Progenitor cell of endocrine pancreas (in vitro differentiated cells): ENCODE results near the gene AICDA. TPM values are rescaled to one million over a fixed set of nuclear protein-coding genes. Genes with fewer than 3 reads are reported as not detected.
A peak's percentile ranks its signal among the peaks of the same experiment; 100 is the strongest.

Source experiments
- DNase-seq: peaks from one replicate; pipeline ENCODE4 v3.0.0; 2021; ENCODE audit warnings: low spot score; ENCODE audit not compliant: unreplicated experiment
- H3K27ac Mint-ChIP-seq: 2 replicates; pipeline ENCODE4 v1.8.0; 2021; ENCODE audit warnings: mild to moderate bottlenecking, moderate library complexity, mixed read lengths
- H3K27me3 Mint-ChIP-seq: 2 replicates; pipeline ENCODE4 v1.8.0; 2021; ENCODE audit warnings: mixed read lengths
- H3K36me3 Mint-ChIP-seq: 2 replicates; pipeline ENCODE4 v1.8.0; 2022; ENCODE audit warnings: mixed read lengths; ENCODE audit not compliant: insufficient read depth
- H3K4me1 Mint-ChIP-seq: 2 replicates; pipeline ENCODE4 v1.8.0; 2021; ENCODE audit warnings: low read depth, mixed read lengths
- H3K4me3 Mint-ChIP-seq: 2 replicates; pipeline ENCODE4 v1.8.0; 2021; ENCODE audit warnings: low read depth, mild to moderate bottlenecking, moderate library complexity, mixed read lengths
- H3K9me3 Mint-ChIP-seq: 2 replicates; pipeline ENCODE4 v1.8.0; 2021; ENCODE audit warnings: low read depth, mixed read lengths
- CTCF ChIP-seq: fragments of 200-600 bp; sonication (generic); IDR thresholded peaks from one replicate; pipeline ENCODE4 v1.5.0; 2021; ENCODE audit warnings: antibody characterized with exemption, mild to moderate bottlenecking; ENCODE audit not compliant: unreplicated experiment
- total RNA-seq: library from RNA; stranded (reverse); gene quantifications from 2 replicates; pipeline ENCODE4 v1.2.1, GENCODE V29; 2021

Gene AICDA
- total RNA-seq, 1 donor from 2014 or later: not detected

DNA sequence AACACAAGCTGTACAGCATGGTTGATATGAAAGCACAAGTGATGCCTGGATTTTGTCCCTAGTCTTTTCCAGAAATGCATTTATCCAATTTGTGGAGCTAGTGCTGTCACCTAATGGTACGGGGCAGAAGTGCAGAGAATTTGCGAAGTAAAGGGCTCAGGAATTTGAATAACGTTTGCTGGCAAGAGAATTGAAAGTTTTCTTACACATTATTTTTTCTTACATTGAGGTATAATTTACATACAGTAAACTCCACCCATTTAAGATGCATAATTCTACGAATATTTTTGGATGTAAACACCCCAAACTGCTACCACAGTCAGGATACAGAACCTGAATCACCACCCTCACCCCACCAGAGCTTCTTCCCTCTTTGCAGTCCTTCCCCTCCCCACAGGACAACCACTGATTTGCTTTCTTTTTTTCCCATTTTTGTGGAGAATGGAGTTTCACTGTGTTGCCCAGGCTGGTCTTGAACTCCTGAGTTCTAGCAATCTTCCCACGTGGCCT is 3.5 kb downstream of the AICDA start:
- H3K4me1 Mint-ChIP-seq: no peaks in the 10 kb centered on the region
- H3K27me3 Mint-ChIP-seq: peaks cover 44% of the 10 kb centered on the region
- peak; percentile 89 for TF ChIP-seq CTCF
- no peaks in the 10 kb centered on the region for H3K36me3 Mint-ChIP-seq
- no peak for DNase-seq
- H3K27ac Mint-ChIP-seq: no peak overlapping the region
- no peaks in the 10 kb centered on the region for H3K9me3 Mint-ChIP-seq
- no peak overlapping the region for H3K4me3 Mint-ChIP-seq

DNA sequence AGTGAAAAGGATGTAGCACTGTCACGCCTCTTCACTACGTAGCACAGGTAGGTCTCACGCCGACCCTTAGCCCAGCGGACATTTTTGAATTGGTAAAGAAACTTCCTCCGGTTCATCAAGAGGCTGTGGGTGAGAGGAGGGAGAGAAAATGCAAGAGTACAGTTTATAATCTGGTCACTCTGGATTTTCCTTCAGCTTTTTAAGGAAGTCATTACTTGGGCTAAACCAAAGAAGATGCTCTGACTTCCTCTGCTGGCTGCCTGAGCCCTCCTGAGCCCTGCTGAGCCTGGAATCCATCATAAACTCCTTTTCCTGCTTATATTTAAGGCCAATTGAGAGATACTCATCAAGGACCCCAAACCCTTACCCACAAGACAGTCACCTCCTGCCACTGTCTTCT is 5.8 kb downstream of the AICDA start:
- no peak overlapping the region for H3K27ac Mint-ChIP-seq
- TF ChIP-seq CTCF: no peak
- H3K4me3 Mint-ChIP-seq: no peak overlapping the region
- H3K9me3 Mint-ChIP-seq: no peaks in the 10 kb centered on the region
- no peaks in the 10 kb centered on the region for H3K36me3 Mint-ChIP-seq
- H3K27me3 Mint-ChIP-seq: peaks cover 54% of the 10 kb centered on the region
- no peak for DNase-seq
- no peaks in the 10 kb centered on the region for H3K4me1 Mint-ChIP-seq

DNA sequence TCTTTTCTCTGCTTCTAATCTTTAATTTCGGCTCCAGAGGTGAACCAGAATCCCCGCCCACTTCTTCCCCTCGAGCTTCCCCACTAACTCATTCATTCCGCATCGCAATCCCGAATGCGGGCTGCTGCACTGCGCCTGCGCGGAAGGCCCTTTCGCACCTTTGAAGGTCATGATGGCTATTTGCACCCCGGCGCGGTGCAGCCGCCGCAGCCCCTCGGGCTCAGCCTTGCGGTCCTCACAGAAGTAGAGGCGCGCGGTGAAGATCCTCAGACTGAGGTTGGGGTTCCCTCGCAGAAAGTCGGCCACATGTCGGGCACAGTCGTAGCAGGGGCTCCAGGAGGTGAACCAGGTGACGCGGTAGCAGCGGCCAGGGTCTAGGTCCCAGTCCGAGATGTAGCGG is 7.6 kb downstream of the AICDA start:
- peaks cover 53% of the 10 kb centered on the region for H3K27me3 Mint-ChIP-seq
- H3K4me3 Mint-ChIP-seq: no peak overlapping the region
- H3K9me3 Mint-ChIP-seq: no peaks in the 10 kb centered on the region

DNA sequence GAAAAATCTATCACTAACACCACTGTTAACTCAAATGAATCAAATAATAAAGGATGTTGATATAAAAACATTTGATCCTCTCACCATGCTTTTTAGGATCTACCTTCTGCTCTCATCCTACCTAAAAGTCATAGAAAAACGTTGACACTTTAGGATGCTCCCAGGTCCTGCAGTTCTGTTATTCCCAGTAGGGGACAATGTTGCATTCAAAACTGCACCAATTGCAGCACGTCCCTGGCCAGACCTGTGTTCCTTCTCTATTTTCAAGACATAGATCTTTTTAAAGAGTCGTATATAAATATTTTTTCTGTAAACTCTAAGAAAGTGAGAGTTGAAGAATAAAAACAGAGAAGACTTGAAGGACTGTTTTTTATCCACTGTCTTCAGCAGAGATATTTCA is 8.8 kb downstream of the AICDA start:
- no peaks in the 10 kb centered on the region for H3K9me3 Mint-ChIP-seq
- no peaks in the 10 kb centered on the region for H3K4me1 Mint-ChIP-seq
- no peaks in the 10 kb centered on the region for H3K36me3 Mint-ChIP-seq
- H3K27ac Mint-ChIP-seq: no peak overlapping the region
- no peak overlapping the region for H3K4me3 Mint-ChIP-seq
- no peak for DNase-seq
- H3K27me3 Mint-ChIP-seq: peaks cover 49% of the 10 kb centered on the region
- TF ChIP-seq CTCF: peak; percentile 46

More for the DNA sequence above, 7.6 kb downstream of the AICDA start:
- DNase-seq: no peak
- Mint-ChIP-seq H3K27ac (no peak overlapping the region), H3K36me3 (no peaks in the 10 kb centered on the region), H3K4me1 (no peaks in the 10 kb centered on the region)
- TF ChIP-seq CTCF: no peak

- H3K4me3 Mint-ChIP-seq: no peak overlapping the region
Measured at GRCh38 chr12:8603286-8603685, 9.4 kb downstream of the AICDA start.

More at GRCh38 chr12:8603286-8603685, 9.4 kb downstream of the AICDA start:
- peaks cover 48% of the 10 kb centered on the region for H3K27me3 Mint-ChIP-seq
- H3K27ac Mint-ChIP-seq: no peak overlapping the region
- no peak for TF ChIP-seq CTCF
- no peak for DNase-seq
- H3K4me1 Mint-ChIP-seq: no peaks in the 10 kb centered on the region
- H3K36me3 Mint-ChIP-seq: no peaks in the 10 kb centered on the region
- H3K9me3 Mint-ChIP-seq: no peaks in the 10 kb centered on the region
